IMR-90 (cell line): Measurements from ENCODE around the gene DDC. TPM values are rescaled to one million over a fixed set of nuclear protein-coding genes. Genes with fewer than 3 reads are reported as not detected.
A peak's percentile ranks its signal among the peaks of the same experiment; 100 is the strongest.

Source experiments
- ATAC-seq: fragments of 200-7000 bp; cut with Tn5 transposase; 2 replicates; pipeline ENCODE4 v1.9.1; 2020; ENCODE audit warnings: low read depth, mild to moderate bottlenecking, moderate library complexity
- BruUV-seq: library from RNA; stranded (reverse); fragments of 400-500 nt; replicated peaks from 2 replicates; lab custom pipeline; 2021; lab: Mats Ljungman, UMichigan
- CTCF ChIA-PET: fragments of 300-600 bp; formaldehyde crosslinking; extraction: SDS; loops from one replicate; lab custom pipeline; 2021; ENCODE audit warnings: antibody characterized with exemption; lab: Yijun Ruan, JAX
- POLR2A ChIA-PET: fragments of 300-600 bp; sonication (Branson Sonifier 250); formaldehyde crosslinking; loops from one replicate; lab custom pipeline; 2022; ENCODE audit warnings: antibody characterized with exemption; ENCODE audit not compliant: unreplicated experiment; lab: Charles Lee
- DNase-seq: peaks from one replicate; pipeline ENCODE4 v3.0.0; 2013
- H2AFZ ChIP-seq: replicated peaks from 2 replicates; pipeline ENCODE3; 2013; ENCODE audit warnings: low read length, mild to moderate bottlenecking; ENCODE audit not compliant: poor library complexity
- H2AK5ac ChIP-seq: 2 replicates; pipeline ENCODE4 v1.6.1; 2013; ENCODE audit warnings: low read depth, low read length, inconsistent platforms
- H2AK9ac ChIP-seq: replicated peaks from 2 replicates; pipeline ENCODE3; 2013; ENCODE audit warnings: mild to moderate bottlenecking, low read depth, low read length, moderate library complexity; ENCODE audit not compliant: poor library complexity
- H2BK120ac ChIP-seq: 2 replicates; pipeline ENCODE4 v1.6.1; 2013; ENCODE audit warnings: low read depth, low read length, inconsistent platforms
- H2BK15ac ChIP-seq: 3 replicates; pipeline ENCODE4 v1.6.1; 2013; ENCODE audit warnings: low read depth, low read length, inconsistent platforms
- H2BK20ac ChIP-seq: 2 replicates; pipeline ENCODE4 v1.6.1; 2013; ENCODE audit warnings: low read depth, mild to moderate bottlenecking, inconsistent platforms, low read length, moderate library complexity
- H2BK5ac ChIP-seq: 2 replicates; pipeline ENCODE4 v1.6.1; 2013; ENCODE audit warnings: mild to moderate bottlenecking, low read depth, low read length, inconsistent platforms; ENCODE audit not compliant: poor library complexity, severe bottlenecking
- H3K14ac ChIP-seq: replicated peaks from 2 replicates; pipeline ENCODE4 v1.6.1; 2013; ENCODE audit warnings: low read depth, low read length, inconsistent platforms
- H3K18ac ChIP-seq: 2 replicates; pipeline ENCODE4 v1.6.1; 2013; ENCODE audit warnings: low read depth, low read length, control low read depth
- H3K23ac ChIP-seq: 2 replicates; pipeline ENCODE4 v1.6.1; 2013; ENCODE audit warnings: low read depth, low read length, inconsistent platforms
- H3K27ac ChIP-seq: 2 replicates; pipeline ENCODE4 v1.5.1; 2013; ENCODE audit warnings: mild to moderate bottlenecking, control low read depth, low read length; ENCODE audit not compliant: insufficient read depth
- H3K27me3 ChIP-seq: 2 replicates; pipeline ENCODE4 v1.6.1; 2013; ENCODE audit warnings: low read length; ENCODE audit not compliant: control insufficient read depth, insufficient read depth
- H3K36me3 ChIP-seq: 2 replicates; pipeline ENCODE4 v1.6.1; 2013; ENCODE audit warnings: low read length, mixed read lengths; ENCODE audit not compliant: control insufficient read depth, insufficient read depth
- H3K4ac ChIP-seq: 2 replicates; pipeline ENCODE4 v1.6.1; 2013; ENCODE audit warnings: low read depth, low read length, inconsistent platforms
- H3K4me1 ChIP-seq: 2 replicates; pipeline ENCODE4 v1.6.1; 2013; ENCODE audit warnings: low read length, mixed read lengths; ENCODE audit not compliant: control insufficient read depth, insufficient read depth
- H3K4me2 ChIP-seq: 2 replicates; pipeline ENCODE4 v1.6.1; 2013; ENCODE audit warnings: low read depth, mild to moderate bottlenecking, control low read depth, low read length, moderate library complexity
- H3K4me3 ChIP-seq: 2 replicates; pipeline ENCODE4 v1.5.1; 2013; ENCODE audit warnings: low read depth, mild to moderate bottlenecking, control low read depth, low read length, moderate library complexity; ENCODE audit not compliant: insufficient read depth
- H3K56ac ChIP-seq: 2 replicates; pipeline ENCODE4 v1.6.1; 2013; ENCODE audit warnings: low read length, inconsistent platforms; ENCODE audit not compliant: insufficient read depth; ENCODE audit errors: extremely low read depth
- H3K79me1 ChIP-seq, 2 experiments: 2 replicates each; pipeline ENCODE4 v1.6.1; 2013; ENCODE audit warnings: low read length in 2 of 2, inconsistent platforms in 1 of 2, low read depth in 1 of 2
- H3K9ac ChIP-seq: 2 replicates; pipeline ENCODE4 v1.6.1; 2013; ENCODE audit warnings: low read depth, low read length, control low read depth
- H3K9me1 ChIP-seq: 2 replicates; pipeline ENCODE4 v1.6.1; 2013; ENCODE audit warnings: low read length, inconsistent platforms; ENCODE audit not compliant: insufficient read depth
- H3K9me3 ChIP-seq: 2 replicates; pipeline ENCODE4 v1.6.1; 2013; ENCODE audit warnings: low read length; ENCODE audit not compliant: control insufficient read depth, insufficient read depth
- H4K20me1 ChIP-seq: 2 replicates; pipeline ENCODE4 v1.6.1; 2013; ENCODE audit warnings: low read length, inconsistent platforms; ENCODE audit not compliant: insufficient read depth
- H4K5ac ChIP-seq: 2 replicates; pipeline ENCODE4 v1.6.1; 2013; ENCODE audit warnings: mild to moderate bottlenecking, low read depth, low read length, control low read depth
- H4K8ac ChIP-seq, 2 experiments: 2 replicates each; pipeline ENCODE4 v1.6.1; 2013; ENCODE audit warnings: low read depth in 2 of 2, low read length in 2 of 2, control low read depth in 1 of 2, inconsistent platforms in 1 of 2
- H4K91ac ChIP-seq: 2 replicates; pipeline ENCODE4 v1.6.1; 2013; ENCODE audit warnings: low read depth, low read length, inconsistent platforms; ENCODE audit not compliant: insufficient read depth
- BHLHE40 ChIP-seq: fragments of 150-350 bp; IDR thresholded peaks from 2 replicates; pipeline ENCODE4 v1.6.1; 2016; ENCODE audit warnings: mild to moderate bottlenecking, low read depth, low read length
- CEBPB ChIP-seq: IDR thresholded peaks from 2 replicates; pipeline ENCODE4 v1.6.1; 2012; ENCODE audit warnings: low read depth, low read length, improper control_type of control experiment
- CHD1 ChIP-seq: IDR thresholded peaks from 2 replicates; pipeline ENCODE4 v1.6.1; 2012; ENCODE audit warnings: low read depth, low read length, improper control_type of control experiment
- FOS ChIP-seq: fragments of 150-350 bp; IDR thresholded peaks from 2 replicates; pipeline ENCODE4 v1.6.1; 2016; ENCODE audit warnings: low read depth, low read length
- MAFK ChIP-seq: IDR thresholded peaks from 2 replicates; pipeline ENCODE4 v1.6.1; 2012; ENCODE audit warnings: low read depth, low read length, improper control_type of control experiment
- MAZ ChIP-seq: IDR thresholded peaks from 2 replicates; pipeline ENCODE4 v1.6.1; 2012; ENCODE audit warnings: low read depth, mild to moderate bottlenecking, low read length, improper control_type of control experiment, moderate library complexity, borderline replicate concordance
- MXI1 ChIP-seq: IDR thresholded peaks from 2 replicates; pipeline ENCODE4 v1.6.1; 2012; ENCODE audit warnings: low read depth, mild to moderate bottlenecking, low read length, moderate library complexity, borderline replicate concordance
- NFE2L2 ChIP-seq: fragments of 150-350 bp; IDR thresholded peaks from 2 replicates; pipeline ENCODE4 v1.6.1; 2016; ENCODE audit warnings: low read depth, mild to moderate bottlenecking, low read length
- POLR2A ChIP-seq: IDR thresholded peaks from 2 replicates; pipeline ENCODE4 v1.6.1; 2012; ENCODE audit warnings: mild to moderate bottlenecking, low read depth, low read length
- RAD21 ChIP-seq: IDR thresholded peaks from 2 replicates; pipeline ENCODE4 v1.6.1; 2012; ENCODE audit warnings: low read length, improper control_type of control experiment
- RCOR1 ChIP-seq: IDR thresholded peaks from 2 replicates; pipeline ENCODE4 v1.6.1; 2012; ENCODE audit warnings: mild to moderate bottlenecking, low read length, improper control_type of control experiment; ENCODE audit not compliant: insufficient replicate concordance
- RFX5 ChIP-seq: IDR thresholded peaks from 2 replicates; pipeline ENCODE4 v1.8.0; 2012; ENCODE audit warnings: low read depth, mild to moderate bottlenecking, low read length, moderate library complexity
- SMC3 ChIP-seq: fragments of 150-350 bp; IDR thresholded peaks from 2 replicates; pipeline ENCODE4 v1.6.1; 2016; ENCODE audit warnings: low read depth, mild to moderate bottlenecking, antibody characterized with exemption, low read length, moderate library complexity
- WGBS, 2 experiments: methylation state at CpG; one replicate each; pipeline versions ENCODE4 v1.1.5 to v1.1.7; 2013; ENCODE audit warnings: missing lambda C conversion rate in 2 of 2; ENCODE audit not compliant: insufficient read length in 1 of 2; ENCODE audit errors: extremely low coverage in 2 of 2; 5-methylcytosine and 5-hydroxymethylcytosine counted together
- dilution Hi-C: fragments of 300-500 bp; cut with HindIII; formaldehyde crosslinking; loops from one replicate; pipeline ENCODE4 v1.14.3; 2018; ENCODE audit warnings: low sequenced_read_pairs; ENCODE audit not compliant: unreplicated experiment
- in situ Hi-C: fragments of 300-500 bp; cut with MboI; formaldehyde crosslinking; loops from 3 replicates; pipeline ENCODE4 v1.14.3; 2019; ENCODE audit warnings: low sequenced_read_pairs, inconsistent platforms, mixed read lengths
- intact Hi-C: fragments of 100-400 bp; cut with micrococcal nuclease; formaldehyde crosslinking; loops from 2 replicates; pipeline ENCODE4 v1.10.0; 2022
- polyA plus RNA-seq, 3 experiments: library from polyadenylated mRNA; depleted of rRNA; stranded (reverse); fragments of >200 nt; gene quantifications; 2 replicates each; pipeline ENCODE4 v1.2.3, GENCODE V29; 2012; ENCODE audit warnings: low replicate concordance in 1 of 3
- total RNA-seq: library from RNA; depleted of rRNA; stranded (reverse); fragments of >200 nt; gene quantifications from 2 replicates; pipeline ENCODE4 v1.2.3, GENCODE V29; 2012
- TF ChIP-seq, protein P1 (sequence below): conservative IDR thresholded peaks from 2 replicates; pipeline ENCODE4 v1.5.1; 2012; ENCODE audit warnings: mild to moderate bottlenecking, low read depth, low read length, improper control_type of control experiment
- TF ChIP-seq, protein P2 (sequence below): fragments of 150-350 bp; IDR thresholded peaks from 2 replicates; pipeline ENCODE4 v1.6.1; 2016; ENCODE audit warnings: low read depth, mild to moderate bottlenecking, low read length, moderate library complexity, borderline replicate concordance
- TF ChIP-seq, protein P3 (sequence below): fragments of 150-350 bp; IDR thresholded peaks from 2 replicates; pipeline ENCODE4 v1.6.1; 2017; ENCODE audit warnings: mild to moderate bottlenecking, antibody characterized with exemption, low read length, low read depth

DDC gene
- total and polyA plus RNA-seq, 2 of the 4 experiments (the other 2 are of a cell fraction): not detected

DNA sequence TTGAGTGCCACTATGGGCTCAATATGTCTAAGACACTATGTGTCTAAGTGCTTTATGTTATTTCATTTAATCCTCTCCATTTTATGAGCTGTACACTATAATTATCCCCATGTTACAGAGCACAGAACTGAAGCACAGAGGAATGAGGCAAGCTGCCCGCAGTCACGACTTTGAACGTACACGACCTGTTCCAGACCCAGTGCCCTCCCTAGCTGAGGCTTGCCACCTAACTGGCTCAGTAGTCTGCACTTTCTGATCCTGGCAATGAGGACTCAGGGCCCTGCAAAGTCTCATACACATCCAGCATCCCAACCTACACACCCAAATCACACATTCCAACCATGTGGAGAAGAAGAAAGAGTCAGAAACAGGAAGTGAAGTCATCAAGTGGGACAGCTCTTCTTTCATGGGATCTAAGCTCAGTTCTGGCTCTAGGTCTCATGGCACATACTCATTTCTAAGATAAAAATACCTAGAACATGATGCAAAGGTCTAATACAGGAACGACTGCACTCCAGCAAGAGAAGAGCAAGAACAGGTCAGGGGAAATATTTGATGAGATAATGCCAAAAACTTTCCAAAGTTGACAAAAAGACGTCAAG lies 42.4 kb upstream of the DDC start:
- no peak overlapping the region for H2BK120ac ChIP-seq
- TF ChIP-seq NFE2L2: no peak
- TF ChIP-seq CHD1: no peak
- no peak for TF ChIP-seq SMC3
- TF ChIP-seq, protein P1, sequence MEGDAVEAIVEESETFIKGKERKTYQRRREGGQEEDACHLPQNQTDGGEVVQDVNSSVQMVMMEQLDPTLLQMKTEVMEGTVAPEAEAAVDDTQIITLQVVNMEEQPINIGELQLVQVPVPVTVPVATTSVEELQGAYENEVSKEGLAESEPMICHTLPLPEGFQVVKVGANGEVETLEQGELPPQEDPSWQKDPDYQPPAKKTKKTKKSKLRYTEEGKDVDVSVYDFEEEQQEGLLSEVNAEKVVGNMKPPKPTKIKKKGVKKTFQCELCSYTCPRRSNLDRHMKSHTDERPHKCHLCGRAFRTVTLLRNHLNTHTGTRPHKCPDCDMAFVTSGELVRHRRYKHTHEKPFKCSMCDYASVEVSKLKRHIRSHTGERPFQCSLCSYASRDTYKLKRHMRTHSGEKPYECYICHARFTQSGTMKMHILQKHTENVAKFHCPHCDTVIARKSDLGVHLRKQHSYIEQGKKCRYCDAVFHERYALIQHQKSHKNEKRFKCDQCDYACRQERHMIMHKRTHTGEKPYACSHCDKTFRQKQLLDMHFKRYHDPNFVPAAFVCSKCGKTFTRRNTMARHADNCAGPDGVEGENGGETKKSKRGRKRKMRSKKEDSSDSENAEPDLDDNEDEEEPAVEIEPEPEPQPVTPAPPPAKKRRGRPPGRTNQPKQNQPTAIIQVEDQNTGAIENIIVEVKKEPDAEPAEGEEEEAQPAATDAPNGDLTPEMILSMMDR: no peak
- TF ChIP-seq, protein P2, sequence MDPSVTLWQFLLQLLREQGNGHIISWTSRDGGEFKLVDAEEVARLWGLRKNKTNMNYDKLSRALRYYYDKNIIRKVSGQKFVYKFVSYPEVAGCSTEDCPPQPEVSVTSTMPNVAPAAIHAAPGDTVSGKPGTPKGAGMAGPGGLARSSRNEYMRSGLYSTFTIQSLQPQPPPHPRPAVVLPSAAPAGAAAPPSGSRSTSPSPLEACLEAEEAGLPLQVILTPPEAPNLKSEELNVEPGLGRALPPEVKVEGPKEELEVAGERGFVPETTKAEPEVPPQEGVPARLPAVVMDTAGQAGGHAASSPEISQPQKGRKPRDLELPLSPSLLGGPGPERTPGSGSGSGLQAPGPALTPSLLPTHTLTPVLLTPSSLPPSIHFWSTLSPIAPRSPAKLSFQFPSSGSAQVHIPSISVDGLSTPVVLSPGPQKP: no peak
- no peak for TF ChIP-seq POLR2A
- TF ChIP-seq MXI1: no peak
- TF ChIP-seq BHLHE40: no peak
- no peak for TF ChIP-seq RAD21
- TF ChIP-seq RFX5: no peak
- no peak for TF ChIP-seq FOS
- TF ChIP-seq, protein P3, sequence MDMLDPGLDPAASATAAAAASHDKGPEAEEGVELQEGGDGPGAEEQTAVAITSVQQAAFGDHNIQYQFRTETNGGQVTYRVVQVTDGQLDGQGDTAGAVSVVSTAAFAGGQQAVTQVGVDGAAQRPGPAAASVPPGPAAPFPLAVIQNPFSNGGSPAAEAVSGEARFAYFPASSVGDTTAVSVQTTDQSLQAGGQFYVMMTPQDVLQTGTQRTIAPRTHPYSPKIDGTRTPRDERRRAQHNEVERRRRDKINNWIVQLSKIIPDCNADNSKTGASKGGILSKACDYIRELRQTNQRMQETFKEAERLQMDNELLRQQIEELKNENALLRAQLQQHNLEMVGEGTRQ: no peak
- TF ChIP-seq MAFK: no peak
- TF ChIP-seq RCOR1: no peak
- TF ChIP-seq CEBPB: no peak
- TF ChIP-seq MAZ: no peak
- H4K20me1 ChIP-seq: no peaks in the 10 kb centered on the region
- in situ Hi-C loops: no loop called here
- no peak overlapping the region for H2AK5ac ChIP-seq
- H3K14ac ChIP-seq: no peak overlapping the region
- no peak overlapping the region for H3K4me2 ChIP-seq
- H4K91ac ChIP-seq: no peak overlapping the region
- no peaks in the 10 kb centered on the region for H3K4me1 ChIP-seq
- dilution Hi-C loops: no loop called here
- no peak overlapping the region for H2BK15ac ChIP-seq
- H3K56ac ChIP-seq: no peak overlapping the region
- no peaks in the 10 kb centered on the region for H3K9me3 ChIP-seq
- peaks cover 38% of the 10 kb centered on the region for H3K36me3 ChIP-seq
- no peak overlapping the region for H4K8ac ChIP-seq
- BruUV-seq: no TSS peak
- DNase-seq (peak; percentile 18), ATAC-seq (no peak)
- no peaks in the 10 kb centered on the region for H3K79me1 ChIP-seq
- no peak overlapping the region for H3K18ac ChIP-seq
- no peak overlapping the region for H3K23ac ChIP-seq
- peaks cover 5% of the 10 kb centered on the region; the same call in 1 of the 2 replicates for H3K9me1 ChIP-seq
- H2AK9ac ChIP-seq: no peak overlapping the region
- 97% methylated on average over 4 of the region's 6 CpGs; no CpG with 5 or more reads in 1 of the 2 experiments for WGBS, 2 experiments
- no peak overlapping the region for H3K4ac ChIP-seq
- H3K27me3 ChIP-seq: no peaks in the 10 kb centered on the region
- H2AFZ ChIP-seq: no peak overlapping the region
- ChIA-PET CTCF (interaction anchor here (0.6 kb wide), 1 partner anchor 34 kb away, joined by 3 read pairs; no protein-coding TSS in a partner anchor), POLR2A (no interaction called here)
- H2BK20ac ChIP-seq: no peak overlapping the region
- H4K5ac ChIP-seq: no peak overlapping the region
- no peak overlapping the region for H3K27ac ChIP-seq
- H3K9ac ChIP-seq: no peak overlapping the region
- no peak overlapping the region for H3K4me3 ChIP-seq
- no peak overlapping the region for H2BK5ac ChIP-seq
- intact Hi-C loops: loop anchor here (10.0 kb wide), 1 partner anchor 457 kb away; no protein-coding TSS in a partner anchor
